Stimulated activated CD4-positive, alpha-beta T cell treated with anti-CD3 and anti-CD28 coated beads, Interleukin-1b, Interleukin-23, amount 100 ng/mL, for 48 hours (primary cell): ENCODE data around the gene THRAP3.

Source experiments
- DNase-seq: peaks from one replicate; pipeline ENCODE4 v3.0.0-alpha.2; 2020

THRAP3 gene

GRCh38 chr1:36328088-36328480, 103.8 kb downstream of the THRAP3 start:
- DNase-seq, result no peak

GRCh38 chr1:36328713-36329112, 104.5 kb downstream of the THRAP3 start:
- DNase-seq, result no peak

GRCh38 chr1:36329817-36330216, 105.6 kb downstream of the THRAP3 start:
- no peak for DNase-seq

- DNase-seq, result no peak
Observed at GRCh38 chr1:36330940-36331339, 106.7 kb downstream of the THRAP3 start.

- DNase-seq, result no peak
Observed at GRCh38 chr1:36337830-36338229, 113.6 kb downstream of the THRAP3 start.

GRCh38 chr1:36339215-36339614, 115.0 kb downstream of the THRAP3 start:
- no peak for DNase-seq

- DNase-seq, result no peak
Observed at GRCh38 chr1:36339615-36340014, 115.4 kb downstream of the THRAP3 start.

GRCh38 chr1:36341626-36342320, 117.5 kb downstream of the THRAP3 start:
- no peak for DNase-seq

GRCh38 chr1:36342426-36343185, 118.4 kb downstream of the THRAP3 start:
- DNase-seq, result peak; percentile 43

- DNase-seq, result no peak
Observed at GRCh38 chr1:36343651-36344394, 119.6 kb downstream of the THRAP3 start.

- DNase-seq, result no peak
Observed at GRCh38 chr1:36344395-36344680, 120.1 kb downstream of the THRAP3 start.

GRCh38 chr1:36345353-36345752, 121.1 kb downstream of the THRAP3 start:
- DNase-seq, result no peak

- no peak for DNase-seq
Observed at GRCh38 chr1:36346741-36347370, 122.6 kb downstream of the THRAP3 start.

- DNase-seq, result peak; percentile 48
Observed at GRCh38 chr1:36349241-36349671, 125.0 kb downstream of the THRAP3 start.

- DNase-seq, result no peak
Observed at GRCh38 chr1:36349839-36350238, 125.6 kb downstream of the THRAP3 start.

GRCh38 chr1:36350659-36351226, 126.5 kb downstream of the THRAP3 start:
- peak; percentile 40 for DNase-seq

GRCh38 chr1:36351227-36351977, 127.2 kb downstream of the THRAP3 start:
- DNase-seq, result no peak

- no peak for DNase-seq
Observed at GRCh38 chr1:36352125-36352909, 128.1 kb downstream of the THRAP3 start.

- no peak for DNase-seq
Observed at GRCh38 chr1:36352910-36353878, 129.0 kb downstream of the THRAP3 start.

GRCh38 chr1:36354486-36354885, 130.2 kb downstream of the THRAP3 start:
- no peak for DNase-seq
